NCI-H1436 treated with DMSO at 0.1 percent for 48 hours (cell line): ENCODE data around the gene PDE10A.

Experiments used
- DNase-seq: peaks from one replicate; lab custom pipeline; 2025; lab: John Stamatoyannopoulos, UW

The PDE10A gene

GRCh38 chr6:165678429-165678828, 15.4 kb upstream of the PDE10A start:
- DNase-seq = no peak

DNA sequence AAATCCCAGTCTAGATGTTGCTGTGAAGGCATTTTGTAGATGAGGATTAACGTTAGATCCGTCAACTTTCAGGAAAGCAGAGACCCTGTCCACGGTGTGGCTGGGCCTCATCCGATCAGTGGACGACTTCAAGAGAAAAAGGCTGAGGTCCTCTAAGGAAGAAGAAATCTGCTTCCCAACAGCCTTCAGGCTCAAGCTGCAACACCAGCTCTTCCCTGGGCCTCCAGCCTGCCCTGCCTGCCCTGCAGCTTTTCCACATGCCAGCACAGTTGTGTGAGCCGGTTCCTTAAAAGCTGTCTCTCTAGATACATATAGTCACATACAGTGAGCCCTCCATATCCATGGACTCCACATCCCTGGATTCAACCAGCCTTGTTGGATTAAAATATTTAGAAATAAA, 14.1 kb upstream of the PDE10A start:
- no peak for DNase-seq

DNA sequence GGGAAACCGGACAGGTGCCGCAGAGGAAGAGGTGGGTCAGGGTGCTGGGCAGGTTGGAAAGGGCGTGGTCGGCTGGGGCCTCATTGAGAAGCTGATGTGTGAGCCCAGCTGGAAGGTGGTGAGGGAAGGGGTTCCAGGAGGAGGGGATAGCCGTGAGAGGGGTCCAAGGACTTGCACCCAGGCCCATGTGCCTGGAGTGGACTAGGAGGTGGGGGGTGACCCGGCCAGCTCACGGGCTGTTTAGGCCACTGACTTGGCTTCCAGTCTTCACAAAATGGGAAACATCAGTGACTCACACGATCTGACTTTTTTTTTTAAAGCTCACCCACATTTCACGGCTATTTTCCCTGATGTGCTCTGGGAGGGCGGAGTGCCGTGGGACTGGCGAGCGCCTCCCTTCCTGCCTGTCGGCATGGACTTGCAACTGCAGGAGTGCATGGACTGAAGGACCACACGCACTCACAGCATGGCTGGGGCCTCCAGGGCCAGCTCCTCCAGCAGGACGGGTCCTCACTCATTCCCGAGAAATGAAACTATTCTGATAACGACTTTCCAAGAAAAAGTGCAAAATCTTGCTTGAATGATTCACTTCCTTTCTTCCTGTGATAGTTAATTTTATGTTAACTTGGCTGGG, 13.5 kb upstream of the PDE10A start:
- DNase-seq = no peak

- no peak for DNase-seq
These were observed 12.1 kb upstream of the PDE10A start for GRCh38 chr6:165675120-165675519.

DNA sequence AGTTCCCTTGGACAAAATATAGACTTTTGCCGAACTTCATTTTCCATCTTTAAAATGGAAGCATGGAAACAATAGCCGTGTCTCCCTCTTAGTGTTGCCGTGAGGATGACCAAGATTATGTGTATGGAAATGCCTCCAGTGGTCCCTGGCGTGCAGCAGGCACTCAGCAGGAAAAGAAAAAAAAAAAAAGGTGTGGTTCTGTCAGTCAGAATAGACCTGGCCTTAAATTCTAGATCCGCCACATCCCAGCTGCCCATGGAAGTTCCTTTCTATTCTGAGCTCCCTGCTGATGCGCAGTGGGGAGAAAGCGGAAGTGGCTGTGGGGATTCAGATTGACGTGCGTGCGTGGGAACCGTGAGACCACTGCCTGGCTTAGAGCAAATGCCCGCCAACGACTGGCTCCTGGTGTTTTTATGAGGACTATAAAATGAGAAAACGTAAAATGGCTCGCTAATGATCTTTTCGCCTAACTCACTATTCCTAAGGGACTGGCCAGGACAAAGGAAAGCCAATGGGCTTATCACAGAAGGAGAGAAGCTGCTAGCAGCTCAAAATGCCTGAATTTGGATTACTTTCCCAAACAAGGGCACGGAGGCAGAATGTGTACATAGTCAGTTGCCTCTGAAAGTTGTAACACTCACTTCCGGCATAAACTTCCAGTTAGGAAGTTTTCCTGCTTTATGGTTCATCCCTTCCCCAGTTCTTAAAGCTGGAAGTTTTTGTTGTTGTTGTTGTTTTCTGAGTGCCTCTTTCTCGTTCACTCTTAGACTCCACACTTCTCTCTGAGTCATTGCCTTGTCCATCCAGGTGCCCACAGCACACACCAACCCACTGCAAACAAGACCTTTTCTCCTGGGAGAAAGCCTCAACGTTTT, 11.4 kb upstream of the PDE10A start:
- DNase-seq = no peak

- DNase-seq = no peak
These were observed 8.3 kb upstream of the PDE10A start for GRCh38 chr6:165671222-165671768.

DNA sequence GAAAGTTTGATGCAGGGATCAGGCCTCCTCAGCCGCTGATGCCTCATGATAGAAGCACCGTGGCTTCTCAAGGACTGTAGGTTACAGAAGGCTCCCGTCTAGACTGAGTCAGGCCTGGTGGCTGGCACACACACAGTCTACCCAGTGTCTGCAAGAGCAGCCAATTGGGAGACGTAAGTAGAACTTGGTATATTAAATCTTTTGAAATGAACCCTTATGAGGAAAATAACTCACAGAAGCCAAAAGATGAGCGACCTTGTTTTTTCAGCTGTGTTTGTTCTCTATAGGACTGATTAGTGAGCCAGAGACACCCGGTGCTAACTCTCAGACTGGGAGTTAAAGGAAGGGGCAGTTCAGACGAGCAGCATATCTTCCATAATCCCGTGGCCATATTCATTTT, 5.9 kb upstream of the PDE10A start:
- DNase-seq = no peak

- no peak for DNase-seq
These were observed 2.3 kb upstream of the PDE10A start for GRCh38 chr6:165665384-165665672.

DNA sequence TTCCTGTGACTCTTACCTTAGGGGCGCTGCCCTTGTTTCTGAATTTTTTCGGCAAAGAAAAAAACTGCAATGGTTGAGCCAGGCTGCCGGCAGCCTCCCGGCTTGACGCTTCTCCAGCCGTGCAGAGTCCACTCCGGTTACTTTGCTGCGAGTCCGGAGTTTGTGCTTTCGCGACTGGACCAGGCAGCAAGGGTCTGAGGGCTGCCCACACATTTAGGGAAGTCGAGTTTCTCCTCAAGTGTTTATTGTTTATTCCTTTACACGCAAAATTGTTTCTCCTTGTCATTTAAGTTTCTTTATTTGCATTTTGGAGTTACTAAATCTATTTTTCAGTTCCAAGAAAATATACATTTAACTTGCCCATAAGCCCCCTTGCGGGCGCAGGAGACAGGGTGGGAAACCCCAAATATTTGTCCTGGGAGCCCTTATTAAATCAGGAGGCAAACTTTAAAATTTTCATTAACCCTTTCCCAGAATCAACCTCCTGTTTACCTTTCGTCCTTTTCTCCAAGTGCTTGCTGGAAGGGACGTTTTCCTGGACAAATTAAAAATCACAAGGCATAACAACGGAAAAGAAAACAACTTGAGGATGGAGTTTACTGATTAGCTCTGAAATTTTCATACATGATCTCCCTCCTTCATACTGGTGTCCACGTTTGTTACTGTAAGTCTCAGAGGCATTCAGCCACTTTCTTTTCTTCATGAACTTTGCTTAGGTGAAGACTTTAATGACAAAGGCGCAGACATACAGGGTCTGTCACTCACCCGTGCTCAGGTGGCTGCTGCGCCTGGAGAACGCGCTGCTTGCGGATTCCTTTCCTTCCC, 1.7 kb upstream of the PDE10A start:
- no peak for DNase-seq

DNA sequence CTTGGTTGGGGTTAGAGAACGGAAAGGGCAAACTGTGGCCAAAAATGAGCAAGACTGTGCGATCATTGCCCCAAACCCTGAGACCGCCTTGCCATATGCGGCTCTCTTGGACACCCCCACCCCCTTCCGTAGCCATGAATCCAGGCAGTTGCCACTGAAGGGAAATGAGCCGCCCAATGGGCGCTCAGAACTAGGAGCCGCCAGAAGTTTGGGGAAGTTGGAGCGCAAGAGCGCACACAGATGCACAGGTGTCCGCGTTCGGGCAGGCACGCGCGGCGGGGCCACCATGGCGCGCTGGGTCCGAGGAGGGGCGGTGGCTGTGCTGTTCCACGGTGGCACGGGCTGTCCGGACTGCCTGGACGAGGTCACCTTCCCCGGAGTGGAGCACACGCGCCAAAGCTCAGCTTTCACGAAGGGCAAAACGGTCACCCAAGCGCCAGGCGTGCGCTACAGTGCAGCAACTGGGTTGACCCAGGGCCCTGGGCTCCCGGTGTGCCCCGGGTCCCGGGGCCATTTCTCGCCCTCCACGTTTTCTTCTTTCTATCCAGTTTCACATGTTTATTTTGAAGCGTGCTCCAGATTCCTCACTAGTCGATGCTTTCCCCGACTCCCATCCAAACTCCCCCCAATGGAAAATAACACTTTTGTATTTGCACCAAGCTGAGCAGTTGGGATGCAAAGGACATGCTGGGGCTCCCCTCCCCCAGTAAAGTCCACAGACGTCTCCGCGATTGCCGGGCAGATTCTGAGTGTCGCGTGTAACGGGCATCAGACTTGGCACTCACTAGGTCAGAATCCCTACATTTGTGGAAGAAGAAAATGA, 906 bp upstream of the PDE10A start:
- DNase-seq = no peak

DNA sequence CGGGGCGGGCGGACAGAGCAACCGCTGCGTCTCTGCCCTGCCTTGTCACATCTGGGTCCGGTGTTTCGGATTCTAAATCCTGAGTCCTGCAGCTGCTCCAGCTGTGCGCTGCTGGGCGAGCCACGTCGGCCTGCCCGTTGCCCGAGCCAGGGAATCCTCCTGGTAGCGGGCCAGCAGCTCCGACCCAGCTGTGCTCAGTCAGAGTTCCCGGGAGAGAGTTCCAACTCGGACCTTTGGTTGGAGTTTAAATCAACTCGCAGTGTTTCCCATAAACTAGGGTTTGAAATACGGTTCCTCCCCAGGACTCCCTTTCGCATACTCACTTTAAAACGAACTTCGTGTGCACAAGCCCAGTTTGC, 315 bp upstream of the PDE10A start:
- DNase-seq = no peak

- DNase-seq = no peak
These were observed 846 bp downstream of the PDE10A start for GRCh38 chr6:165662041-165662748.

DNA sequence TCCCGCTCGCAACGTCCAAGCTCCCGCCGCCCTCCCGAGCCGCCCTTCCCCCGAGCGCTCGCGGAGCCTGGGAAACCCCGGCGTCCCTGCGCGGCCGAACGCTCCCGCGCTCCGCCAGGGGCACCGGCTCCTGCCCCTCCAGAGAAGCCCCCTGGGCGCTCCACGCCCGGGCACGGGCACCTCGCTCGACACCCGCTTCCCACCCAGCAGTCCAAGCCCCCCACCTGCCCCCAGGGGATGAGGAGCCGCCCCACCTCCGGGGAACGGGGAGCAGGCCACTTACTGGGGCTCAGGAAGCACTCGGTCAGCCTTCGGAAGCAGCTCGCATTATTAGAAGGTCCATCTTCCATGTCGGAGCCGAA, 1.4 kb downstream of the PDE10A start:
- DNase-seq = no peak

DNA sequence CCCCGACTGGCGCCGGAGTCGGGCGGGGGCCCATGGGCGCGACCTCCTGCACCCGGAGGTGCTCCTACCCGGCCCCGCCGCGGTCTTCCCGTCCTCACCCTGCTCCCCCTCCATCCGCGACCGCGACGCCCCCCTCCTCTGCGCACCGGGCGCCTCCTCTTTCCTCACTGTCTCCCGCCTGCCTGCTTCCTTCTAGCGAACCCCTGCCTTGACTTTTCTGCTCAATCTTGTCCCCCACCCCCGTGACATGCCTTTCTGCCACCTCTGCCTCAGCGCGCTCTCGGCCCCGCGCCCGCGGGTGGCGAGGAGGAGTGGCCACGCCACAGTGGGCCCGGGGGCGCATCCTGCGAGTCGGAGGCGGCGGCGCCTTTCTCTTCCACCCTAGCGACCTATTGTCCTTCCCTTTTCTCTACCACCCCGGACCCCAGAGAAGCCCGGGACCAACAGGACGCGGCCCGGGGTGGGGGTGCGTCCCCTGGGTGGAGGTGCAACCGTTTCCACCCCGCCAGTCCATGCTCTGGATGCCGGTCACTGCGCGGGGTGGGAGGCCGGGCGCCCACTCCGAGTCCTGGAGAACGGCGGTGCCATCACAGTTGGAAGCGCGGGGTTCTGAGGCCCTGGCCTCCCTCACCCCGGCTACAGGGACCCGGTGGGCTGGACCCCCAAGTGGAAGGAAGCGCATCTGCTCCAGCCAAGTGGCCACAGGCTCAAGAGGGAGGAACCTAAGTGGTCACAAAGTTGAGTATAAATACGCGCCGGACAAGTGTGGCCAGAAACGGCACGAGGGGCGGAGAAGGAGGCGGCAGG, 2.0 kb downstream of the PDE10A start:
- DNase-seq = no peak

DNA sequence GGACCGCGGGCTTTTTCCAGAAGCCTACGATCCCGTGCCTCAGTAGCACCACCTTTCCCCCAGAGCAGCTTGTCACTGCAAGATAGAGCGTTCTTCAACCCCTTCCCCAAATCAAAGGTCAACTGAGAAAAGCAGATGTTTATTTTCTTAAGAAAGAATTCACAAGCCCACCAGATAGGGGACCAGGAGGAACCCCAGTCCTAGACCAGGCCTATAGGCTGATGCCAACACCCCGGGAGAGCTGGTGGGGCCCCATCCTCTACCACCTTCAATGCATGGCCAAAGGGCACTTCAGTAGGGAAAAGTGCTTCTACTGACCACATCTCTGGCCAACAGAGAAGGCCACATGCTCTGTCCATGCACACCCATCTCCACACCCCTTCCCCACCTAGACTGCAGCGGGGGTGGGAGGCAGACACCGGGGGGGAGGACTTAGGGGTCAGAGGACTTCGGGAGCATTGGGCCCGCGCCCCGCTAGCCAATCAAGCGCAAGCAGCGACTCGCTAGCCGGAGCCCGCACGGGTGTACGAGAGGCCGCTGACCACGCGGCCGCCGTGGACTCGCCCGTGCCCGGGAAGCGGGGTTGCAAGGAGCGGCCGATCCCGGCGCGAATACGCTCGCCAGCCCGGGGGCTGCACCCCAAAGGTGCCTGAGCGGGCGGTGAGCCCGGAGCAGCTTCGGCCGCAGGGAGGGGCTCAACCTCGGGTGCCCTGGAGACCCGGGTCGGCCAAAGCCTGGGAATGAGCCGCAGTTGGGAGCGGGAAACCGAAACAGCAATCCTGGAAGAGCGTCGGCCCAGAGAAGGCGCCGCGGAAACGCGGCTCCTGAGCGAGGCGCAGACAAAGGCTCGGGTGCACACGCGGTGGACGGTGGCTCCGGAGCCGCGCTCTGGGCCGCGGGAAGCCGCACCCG, 2.8 kb downstream of the PDE10A start:
- DNase-seq = no peak

DNA sequence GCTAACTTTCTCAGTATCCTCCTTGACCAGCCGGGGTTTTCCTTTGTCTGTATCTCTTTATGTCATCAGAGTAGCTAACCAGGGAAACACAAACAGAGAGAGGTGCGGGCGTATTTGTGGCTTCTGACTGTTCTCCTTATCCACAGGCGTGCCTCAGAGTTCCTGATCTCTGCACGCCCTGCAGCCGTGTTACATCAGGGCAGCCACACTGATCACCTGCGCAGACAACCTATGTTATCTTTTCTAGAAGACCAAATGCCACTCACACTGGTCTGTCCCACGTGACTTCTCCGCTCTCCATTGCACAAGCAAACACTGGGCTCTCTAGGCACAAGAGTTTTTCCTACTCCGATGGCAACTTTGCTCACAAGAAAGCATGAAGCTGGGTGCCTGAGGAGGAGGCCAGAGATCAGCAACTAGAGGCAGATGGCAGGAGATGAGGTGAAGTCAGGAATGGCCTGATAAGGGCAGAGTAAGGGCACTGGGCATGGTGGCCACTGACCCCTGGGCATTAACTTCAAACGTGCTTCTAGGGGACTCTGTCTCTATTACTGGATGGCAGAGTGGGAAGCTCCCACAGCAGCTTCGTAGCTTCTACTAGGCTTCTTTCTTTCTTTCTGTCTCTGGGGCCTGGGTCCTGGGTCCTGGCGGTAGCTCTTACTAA, 4.5 kb downstream of the PDE10A start:
- no peak for DNase-seq

GRCh38 chr6:165657325-165657680, 5.7 kb downstream of the PDE10A start:
- no peak for DNase-seq

GRCh38 chr6:165656581-165657324, 6.3 kb downstream of the PDE10A start:
- no peak for DNase-seq
